HuH-7.5 (cell line): ENCODE measurements around the gene ZNF236.
A peak's percentile ranks its signal among the peaks of the same experiment; 100 is the strongest.

ENCODE experiments used
- DNase-seq: peaks from one replicate; pipeline ENCODE4 v3.0.0; 2011; ENCODE audit warnings: low spot score

The ZNF236 gene

DNA sequence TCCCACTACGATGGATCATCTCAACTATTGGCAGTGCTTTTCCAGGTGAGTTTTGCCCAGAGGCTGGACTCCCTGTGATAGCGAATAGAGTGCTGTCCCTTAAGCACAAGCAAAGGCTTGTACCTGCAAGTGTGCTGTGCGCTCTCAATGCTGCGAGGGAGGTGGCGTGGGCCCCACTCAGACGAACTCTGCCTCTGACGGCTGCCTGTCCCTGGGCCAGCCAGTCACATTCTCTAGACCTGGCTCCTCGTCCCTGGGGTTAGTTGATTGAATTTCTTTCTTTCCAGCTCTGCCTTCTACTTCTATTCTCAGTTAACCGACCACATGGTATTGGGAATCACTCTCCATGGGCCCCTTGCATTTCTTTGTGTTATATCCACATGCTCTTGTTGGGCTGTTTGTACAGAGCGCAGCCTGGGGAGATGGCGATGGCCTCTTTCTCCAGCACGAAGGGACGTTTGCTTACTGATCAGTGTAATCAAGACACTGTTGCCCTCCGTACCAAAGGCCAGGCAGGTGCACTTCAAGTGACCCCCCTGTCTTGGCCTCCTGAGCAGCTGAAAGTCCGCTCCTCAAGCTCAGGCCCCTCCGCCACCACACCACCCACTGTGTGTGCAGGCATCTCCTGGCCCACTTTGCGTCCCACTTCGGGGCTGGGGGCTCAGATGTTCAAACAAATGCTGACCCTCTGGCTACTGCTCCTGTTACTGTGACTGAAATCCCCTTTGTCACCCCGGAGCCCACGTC is 151.3 kb downstream of the ZNF236 start:
- no peak for DNase-seq

DNA sequence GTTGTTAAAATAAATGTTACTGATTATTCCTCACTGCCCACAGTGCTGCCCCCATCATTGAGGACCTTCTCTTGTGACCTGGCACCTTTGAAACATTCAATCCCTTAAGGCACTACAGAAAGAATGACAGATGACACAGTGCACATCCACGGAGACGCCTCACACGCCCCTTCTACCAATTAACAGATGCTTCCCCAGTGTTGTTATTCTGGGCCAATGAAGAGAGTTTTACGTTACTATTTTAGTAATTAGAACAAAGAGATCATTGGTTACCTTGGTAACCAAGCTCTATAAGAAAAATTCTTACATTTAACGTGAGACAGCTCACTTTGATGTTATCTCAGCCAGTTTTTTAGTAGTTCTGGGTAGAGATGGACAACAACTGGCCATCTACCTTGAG is 152.0 kb downstream of the ZNF236 start:
- no peak for DNase-seq

DNA sequence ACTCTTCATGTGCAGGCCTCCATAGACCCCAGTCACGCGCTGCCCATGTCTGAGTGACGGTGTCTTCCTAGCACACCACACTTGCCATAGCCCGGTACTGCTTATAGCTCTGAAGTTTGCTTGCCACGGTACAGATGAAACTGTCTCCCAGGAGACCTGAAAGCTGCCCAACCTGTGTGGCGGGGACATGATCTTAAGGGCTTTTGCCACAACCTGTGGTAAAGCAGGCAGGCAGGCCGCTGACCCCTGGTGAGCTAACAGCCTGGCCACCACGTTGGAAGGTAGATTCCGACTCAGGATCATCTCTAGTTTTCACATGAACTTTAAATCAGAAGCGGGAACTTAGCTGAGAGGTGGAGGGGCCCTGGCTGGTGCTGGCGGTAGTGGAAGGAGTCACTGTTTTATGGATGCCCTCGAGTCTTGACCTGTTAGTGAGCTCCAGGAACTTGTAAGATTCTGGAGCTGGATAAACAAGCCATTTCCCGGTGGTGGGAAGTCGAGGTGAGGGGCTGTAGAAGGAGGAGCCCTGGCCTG is 153.3 kb downstream of the ZNF236 start:
- DNase-seq = no peak

DNA sequence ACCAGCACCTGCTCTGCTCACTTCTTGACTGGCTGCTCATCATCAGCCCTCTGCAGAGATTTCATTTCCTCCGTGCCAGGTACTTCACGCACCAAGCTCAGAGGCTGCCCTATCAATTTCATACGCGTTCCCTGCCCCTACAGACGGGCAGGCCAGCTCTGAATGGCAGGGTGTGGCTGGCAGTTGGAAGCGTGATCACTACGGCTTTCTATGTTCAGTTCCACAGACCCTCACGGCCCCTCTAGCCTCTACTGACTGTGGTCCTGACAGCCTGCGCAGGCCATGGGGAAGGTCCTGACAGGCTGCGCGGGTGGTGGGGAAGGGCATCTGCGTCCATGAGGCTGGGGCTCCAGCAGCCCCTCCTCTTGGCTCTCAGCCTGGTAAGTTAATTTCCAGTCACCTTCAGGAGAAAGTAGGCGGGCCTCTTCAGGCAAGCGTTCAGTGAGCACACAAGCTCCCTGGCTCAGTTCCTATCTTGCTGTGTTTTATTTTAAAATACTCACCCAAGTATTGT is 154.8 kb downstream of the ZNF236 start:
- DNase-seq = no peak

DNA sequence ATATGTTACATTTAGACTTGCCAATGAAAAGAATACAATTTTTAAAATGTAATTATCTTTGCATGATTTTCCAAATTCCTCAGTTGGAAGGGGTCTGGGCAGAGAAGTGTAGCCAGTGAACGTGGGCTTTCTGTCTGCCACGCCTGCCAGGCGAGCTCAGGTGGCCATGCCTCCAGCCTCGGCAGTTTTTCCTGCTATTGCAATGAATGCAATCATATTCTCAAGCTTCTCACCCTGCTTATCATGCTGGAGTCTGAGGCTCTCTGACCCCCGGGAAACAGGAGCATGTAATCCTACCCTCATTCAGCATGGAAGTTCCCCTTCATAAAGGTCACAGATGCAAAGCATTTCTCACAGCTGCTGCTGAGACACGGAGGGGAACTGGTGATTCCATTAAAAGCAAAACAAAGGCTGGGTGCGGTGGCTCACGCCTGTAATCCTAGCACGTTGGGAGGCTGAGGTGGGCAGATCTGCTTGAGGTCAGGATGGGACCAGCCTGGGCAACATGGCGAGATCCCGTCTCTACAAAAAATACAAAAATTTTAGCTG is 155.4 kb downstream of the ZNF236 start:
- DNase-seq = no peak

DNA sequence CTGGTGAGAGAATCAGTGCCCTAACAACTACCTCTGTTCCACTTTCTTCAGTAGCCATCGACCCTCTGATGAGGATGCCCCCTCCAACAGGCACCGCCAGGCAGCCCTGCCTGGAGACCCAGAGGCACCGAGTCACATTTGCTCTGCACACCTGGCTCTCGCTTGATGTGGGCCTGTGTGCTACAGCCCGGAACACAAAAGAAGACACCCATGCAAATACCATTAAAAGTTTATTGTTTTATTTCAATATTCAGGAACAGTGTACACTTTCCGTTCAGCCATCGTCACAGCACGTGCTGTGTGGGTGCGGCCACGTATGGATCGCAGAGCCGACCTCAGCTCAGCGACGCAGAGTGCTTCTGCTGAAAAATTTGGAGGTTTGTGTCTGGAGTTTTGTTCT is 156.3 kb downstream of the ZNF236 start:
- no peak for DNase-seq

DNA sequence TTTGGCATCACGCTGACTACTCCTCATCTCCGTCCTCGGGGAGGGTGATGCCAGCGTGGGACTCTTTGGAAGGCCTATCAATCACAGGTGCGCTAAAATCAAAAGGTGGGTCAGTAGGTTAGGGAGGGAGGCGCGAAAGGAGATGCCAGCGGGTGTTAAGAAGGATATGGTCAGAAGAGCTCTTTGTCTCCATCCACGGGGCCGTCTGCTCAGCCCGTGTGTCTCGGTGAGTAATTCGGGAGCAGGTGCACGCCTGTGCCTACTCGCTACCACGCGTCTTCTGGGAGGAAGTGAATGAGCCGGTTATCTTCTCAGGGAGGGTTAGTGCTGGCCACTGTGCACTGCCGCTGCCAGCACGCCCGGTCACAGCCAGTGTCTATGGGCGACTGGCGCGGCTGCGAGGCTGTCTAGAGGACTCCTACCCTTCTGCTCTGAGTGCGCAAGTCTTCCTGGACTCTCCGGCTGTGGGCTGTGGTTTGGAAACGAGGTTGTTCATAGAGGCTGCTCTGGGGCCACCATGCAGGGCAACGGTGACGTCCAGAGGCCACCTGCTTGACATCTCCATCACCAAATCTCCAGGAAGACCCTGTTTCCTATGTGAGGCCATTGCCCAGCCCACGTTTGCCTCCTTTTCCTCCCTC is 156.9 kb downstream of the ZNF236 start:
- DNase-seq = no peak

DNA sequence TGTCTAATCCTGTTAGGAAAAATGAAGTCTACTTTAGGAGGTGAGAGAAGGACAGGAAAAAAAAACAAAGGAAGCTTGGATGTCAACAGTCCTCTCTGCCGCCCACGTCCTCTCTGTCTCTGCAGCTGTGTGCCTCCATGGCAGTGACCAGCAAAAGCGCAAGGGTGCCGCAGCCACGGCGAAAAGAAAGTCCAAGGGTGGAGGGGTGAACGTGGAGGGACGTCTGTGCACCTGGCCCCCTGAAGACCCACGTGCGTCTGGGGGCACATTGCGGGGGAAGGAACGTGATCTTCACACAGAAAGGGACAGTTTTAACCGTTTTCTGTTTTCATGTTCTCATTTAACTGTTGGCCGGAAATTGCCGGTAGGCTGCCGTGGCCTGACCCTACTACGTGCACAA is 157.5 kb downstream of the ZNF236 start:
- DNase-seq = no peak

DNA sequence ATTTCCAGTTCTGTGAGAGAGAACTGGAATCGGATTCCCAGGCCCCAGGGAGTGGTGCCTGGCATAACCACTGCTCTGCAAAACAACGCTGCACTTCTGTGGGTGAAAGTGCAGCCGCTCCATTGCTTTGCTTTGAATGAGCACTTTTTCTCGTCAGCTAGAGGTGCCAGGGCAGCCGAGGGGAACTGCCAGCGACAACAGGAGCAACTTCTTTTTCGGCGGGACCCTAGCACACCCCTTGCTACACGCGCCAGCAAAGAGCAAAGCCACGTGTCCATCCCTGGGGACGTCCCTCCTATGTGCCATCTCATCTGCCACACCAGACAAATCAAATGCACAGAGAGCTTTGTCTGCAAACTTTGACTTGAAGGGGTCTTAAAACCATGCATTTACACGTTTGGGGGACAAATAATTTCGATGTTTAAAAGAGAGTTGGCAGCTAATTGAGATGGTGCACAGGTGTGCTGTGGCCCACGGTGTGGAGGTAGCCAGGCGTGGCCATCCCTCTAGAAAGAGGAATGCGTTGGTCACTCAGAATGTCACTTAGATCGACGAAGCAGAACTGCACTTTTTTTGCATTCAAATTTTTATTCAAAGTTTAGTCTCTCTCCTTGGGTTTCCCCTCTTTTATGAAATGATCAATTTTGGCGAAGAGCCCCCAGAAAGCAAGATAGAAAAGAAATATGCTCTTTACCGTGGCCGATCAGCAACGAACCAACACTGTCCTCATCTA is 158.5 kb downstream of the ZNF236 start:
- no peak for DNase-seq

DNA sequence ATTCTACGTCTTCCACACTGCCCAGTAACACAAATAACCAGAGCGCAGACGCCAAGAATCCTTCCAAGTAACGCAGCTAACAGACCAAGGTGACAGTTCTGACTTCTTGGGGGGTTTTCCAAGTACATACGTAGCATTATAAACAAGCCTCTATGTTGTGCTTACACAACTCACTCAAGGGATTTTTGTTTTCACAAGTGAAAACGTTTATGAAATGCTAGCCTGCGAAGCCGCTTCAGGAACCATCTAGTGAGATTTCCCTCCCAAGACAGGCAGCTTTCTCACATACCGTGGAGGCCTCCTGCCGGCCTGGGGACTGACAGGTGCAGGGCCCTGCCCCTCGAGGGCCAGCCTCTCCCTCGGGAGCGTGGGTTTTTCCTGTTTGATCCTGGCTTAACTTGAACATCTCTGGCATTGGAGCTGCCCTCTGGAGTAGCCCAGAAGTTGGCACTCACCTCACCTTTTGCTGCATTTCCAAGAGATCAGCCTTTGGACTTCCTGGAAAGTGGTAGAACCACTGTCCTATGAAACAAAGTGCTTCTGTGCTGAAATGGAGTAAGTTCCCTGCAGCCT is 159.1 kb downstream of the ZNF236 start:
- DNase-seq = no peak

DNA sequence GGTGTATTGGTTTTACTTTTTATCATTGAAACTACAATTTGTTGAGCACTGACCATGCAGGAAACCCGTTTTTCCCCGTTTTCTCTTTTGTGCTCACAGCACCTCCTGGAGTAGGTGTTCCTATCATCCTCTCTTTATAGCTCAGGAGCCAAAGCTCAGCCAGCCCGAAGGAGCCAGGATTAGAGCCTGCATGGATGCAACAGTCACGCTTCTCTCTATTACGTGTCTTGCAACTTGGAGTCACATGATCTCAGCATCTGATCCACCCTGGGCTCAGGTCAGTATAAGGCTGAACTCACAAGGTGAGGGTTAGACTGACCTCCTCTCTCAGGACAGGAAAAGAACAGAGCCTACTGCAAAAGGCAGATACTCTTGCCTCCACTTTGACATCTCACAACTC is 159.7 kb downstream of the ZNF236 start:
- no peak for DNase-seq

DNA sequence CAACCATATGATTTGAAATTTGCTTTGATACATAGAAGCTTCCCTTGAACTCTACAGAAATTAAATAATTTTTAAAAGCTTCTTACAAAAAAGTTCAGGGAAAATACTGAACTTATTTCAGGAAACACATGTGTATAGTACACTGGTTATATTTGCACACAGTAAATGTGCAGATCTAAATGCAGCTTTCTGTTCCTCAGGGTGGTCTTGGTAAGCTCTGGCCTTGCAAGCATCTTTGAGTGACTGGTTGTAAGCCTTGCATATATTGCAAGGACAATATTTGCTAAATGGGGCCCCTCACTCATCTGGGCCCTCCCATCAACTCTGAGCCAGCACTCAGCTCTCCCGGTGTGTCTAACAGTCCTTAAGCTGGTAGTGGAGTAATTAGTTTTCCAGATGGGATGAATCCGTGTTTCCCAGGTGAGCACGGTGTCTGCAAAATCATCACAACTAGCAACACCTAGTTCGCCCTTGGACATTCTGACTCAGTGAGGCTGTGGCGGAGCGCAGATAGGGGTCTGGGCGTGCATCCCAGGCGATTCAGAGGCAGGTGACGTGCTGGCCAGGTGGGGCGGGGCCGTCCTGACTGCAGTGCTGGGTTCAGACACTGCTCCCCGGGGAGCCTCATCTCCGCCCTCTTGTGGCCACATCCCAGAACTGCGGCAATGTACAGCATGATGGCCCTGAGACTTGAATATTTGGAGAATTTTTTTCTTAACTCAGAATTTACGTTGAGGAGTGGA is 160.7 kb downstream of the ZNF236 start:
- peak; percentile 85 for DNase-seq

DNA sequence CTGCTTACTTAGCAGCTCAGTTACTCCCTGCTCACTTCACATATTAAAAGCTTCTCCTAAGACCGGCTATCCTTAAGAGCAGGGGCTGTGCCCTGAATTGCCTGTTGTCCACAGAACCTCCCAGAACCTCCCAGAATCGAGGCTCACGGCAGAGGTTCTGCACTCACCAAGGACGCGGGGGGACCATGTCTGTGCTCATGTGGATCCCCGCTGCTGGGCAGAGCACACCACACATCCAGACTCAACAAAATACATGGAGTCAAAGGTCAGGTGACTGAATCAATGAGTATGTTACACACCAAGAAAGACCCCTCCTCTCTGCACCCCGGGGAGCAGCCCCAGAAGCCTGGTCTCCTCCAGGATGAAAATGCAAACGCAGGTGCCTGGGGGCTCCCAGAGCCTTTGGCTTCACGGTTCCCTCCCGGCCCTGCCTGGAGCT is 161.3 kb downstream of the ZNF236 start:
- no peak for DNase-seq

DNA sequence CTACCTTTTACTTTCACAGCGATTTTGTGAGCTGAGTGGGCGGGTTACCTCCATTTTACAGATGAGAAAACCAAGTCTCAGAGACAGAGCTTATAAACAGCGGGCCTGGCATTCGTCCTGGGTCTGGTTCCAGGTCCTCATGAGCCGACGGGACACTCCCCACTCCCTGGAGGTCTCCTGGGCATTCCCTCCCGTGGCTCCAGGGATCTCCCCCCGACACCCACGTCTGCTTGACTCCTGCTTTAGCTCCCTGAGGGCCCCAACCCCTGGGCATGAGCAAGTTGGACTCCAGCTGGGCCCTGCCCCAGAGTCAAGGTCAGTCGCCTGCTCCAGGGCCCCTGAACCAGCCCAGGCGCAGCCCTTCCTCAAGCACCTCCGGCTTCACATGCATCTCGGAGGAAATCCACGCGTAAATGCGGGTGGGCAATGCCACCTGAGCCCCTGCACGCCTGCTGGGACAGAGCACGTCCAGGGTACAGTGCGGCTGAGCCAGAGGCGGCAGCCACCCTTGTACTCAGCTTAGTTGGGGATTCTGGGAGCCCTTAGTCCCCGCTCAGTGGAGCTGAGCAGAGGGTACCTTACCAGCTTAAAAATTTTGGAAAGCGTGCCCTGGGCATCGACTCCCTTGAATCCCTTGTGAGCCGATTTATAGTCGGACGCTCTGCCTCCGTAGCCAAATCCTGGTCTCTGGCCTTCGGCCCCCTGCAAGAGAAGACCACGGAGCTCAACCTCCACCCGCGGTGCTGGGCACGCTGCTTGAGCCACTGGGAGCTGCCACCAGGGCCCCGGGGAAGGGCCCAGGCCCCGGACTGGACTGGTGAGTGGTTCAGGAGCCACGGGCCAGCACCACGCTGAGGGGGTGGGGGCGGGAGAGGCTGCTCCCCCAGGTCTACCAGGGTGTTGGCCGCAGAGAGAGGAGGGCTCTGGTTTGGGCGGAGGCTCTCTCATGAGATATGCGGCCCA is 162.1 kb downstream of the ZNF236 start:
- no peak for DNase-seq

DNA sequence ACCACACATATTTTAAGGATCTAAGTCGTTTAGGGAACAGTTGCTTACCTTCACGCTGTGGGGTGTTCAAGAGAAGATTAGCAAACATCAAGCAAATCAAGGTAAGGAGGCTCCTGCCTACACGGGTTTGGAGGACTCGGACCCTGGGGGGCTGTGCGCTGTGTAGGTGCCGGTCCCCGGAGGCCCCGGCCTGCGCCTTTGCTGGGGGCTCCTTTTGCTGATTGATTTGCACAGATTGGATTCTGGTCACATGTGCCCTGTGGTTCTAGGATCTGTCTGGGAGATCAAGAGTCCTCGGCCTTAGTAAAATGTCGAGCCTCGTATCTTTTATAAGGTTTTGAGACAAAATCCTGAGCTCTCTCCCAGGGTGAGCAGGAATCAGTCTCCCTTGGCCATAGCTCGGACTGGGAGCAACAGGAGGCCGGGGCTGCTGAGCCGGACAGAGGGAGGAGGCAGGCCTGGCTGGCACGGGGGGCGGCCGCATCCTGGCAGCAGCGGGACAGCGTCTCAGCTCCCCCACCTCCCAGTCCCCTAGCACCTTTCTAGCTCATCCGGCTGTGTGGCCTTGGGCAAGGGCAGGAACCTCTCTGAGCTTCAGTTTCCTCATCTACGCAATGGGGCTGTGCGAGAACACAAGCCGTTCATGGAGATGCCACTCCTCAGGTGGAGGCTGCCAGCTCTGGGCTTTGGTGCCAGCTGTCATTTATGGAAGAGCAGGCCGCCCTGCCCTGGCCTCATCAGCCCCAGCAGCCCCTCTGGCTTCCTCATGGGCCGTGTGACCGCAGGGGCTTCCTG is 163.0 kb downstream of the ZNF236 start:
- no peak for DNase-seq

DNA sequence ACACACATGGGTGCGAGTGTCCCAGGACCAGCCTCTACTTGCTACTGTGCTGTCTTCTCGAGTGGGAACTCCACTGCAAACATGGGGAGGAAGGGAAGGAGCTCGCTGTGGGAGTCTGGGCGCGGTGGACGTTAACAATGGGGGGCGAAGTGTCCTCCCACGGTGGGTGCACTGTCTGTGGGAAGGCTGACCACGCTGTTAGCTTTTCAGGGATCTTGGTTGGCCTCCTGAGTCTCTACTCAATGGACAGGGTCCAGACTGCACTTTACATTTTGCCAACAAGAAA is 163.5 kb downstream of the ZNF236 start:
- DNase-seq = no peak

DNA sequence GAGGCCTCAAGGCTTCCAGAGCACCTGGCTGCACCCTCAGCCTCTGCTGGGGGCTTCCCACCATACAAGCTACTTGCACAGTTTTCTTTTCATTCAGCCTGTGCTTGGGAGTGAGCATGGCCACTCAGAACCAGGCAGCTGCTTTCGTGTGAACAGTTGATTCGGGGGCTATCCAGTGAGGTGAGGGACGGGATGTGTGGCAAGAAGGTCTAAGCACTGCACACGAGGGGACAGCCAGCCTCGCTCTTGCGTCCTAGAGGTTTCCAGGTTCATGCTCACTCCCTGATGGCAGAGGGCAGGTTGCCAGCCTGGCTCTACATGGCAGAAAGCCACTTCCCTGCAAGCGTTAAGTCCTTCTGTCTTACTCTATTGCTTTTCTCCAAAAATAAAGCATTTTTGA is 164.0 kb downstream of the ZNF236 start:
- DNase-seq = no peak

DNA sequence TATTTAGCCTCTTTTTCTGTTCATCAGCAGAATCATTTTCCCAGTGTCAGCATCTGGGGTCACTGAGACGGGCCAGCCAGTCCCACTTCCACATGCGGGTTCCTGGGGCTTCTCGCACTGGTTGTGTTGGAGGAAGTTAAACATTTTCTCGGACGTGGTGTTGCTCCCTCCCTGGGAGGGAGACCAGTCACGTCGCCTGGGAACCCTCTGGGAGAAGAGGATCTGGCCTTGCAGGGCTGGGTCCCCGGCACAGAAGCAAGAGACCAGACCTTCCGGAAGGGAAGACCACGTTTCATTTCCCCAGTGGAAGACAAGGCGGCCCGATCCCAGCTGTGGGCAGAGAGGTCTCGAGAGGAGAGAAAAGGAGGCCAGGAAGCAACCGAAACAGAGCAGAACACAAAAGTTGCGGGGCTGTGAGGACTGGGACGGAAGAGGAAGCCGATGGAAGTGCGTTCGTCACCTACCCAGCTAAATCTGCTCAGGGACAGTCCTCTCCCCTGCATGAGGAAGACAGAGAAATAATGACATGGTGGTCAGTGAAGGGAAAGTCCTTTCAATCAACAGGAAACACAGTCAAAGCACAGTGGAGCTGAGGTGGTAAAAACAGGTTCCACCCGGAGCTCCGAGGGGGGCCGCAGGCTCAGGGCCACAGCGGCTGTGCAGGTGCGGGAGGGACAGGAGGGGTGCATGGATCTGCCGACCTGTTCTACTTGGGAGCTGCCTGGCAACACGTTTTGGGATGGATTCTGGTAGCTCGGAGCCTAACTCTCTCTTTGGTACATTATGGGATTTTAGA is 165.9 kb downstream of the ZNF236 start:
- DNase-seq = no peak
